GM19239 (cell line): Measurements from ENCODE around the gene TROAP.
"Not testable (repeated sequence)": the region's sequence is repeated elsewhere in the genome, so short reads cannot be mapped to it uniquely, and the experiment has no call there.

Source experiments
- DNase-seq: peaks from one replicate; pipeline ENCODE4 v3.0.0; 2011; ENCODE audit warnings: low spot score; ENCODE audit not compliant: insufficient read length
- FAIRE-seq: peaks from 2 replicates; lab custom pipeline; 2011; peaks lifted over from hg19 to GRCh38; lab: Jason Lieb, UNC

The TROAP gene

GRCh38 chr12:49358483-49359141 is 35.6 kb downstream of the TROAP start:
- FAIRE-seq (peak; percentile 84), DNase-seq (no peak)

- FAIRE-seq (no peak), DNase-seq (no peak)
Measured at GRCh38 chr12:49359671-49360070, 36.6 kb downstream of the TROAP start.

GRCh38 chr12:49362077-49362476 is 39.0 kb downstream of the TROAP start:
- DNase-seq (no peak), FAIRE-seq (no peak)

- DNase-seq (no peak), FAIRE-seq (no peak)
Measured at GRCh38 chr12:49364989-49365388, 41.9 kb downstream of the TROAP start.

GRCh38 chr12:49365542-49365941 is 42.5 kb downstream of the TROAP start:
- no peak for FAIRE-seq
- no peak for DNase-seq

- no peak for FAIRE-seq
Measured at GRCh38 chr12:49366096-49366651, 43.1 kb downstream of the TROAP start.

GRCh38 chr12:49366652-49367380 is 43.8 kb downstream of the TROAP start:
- peak; percentile 74 for DNase-seq
- peak; percentile 77 for FAIRE-seq

More at GRCh38 chr12:49366096-49366651, 43.1 kb downstream of the TROAP start:
- DNase-seq = no peak

GRCh38 chr12:49367381-49368239 is 44.6 kb downstream of the TROAP start, which contains the start of gene SPATS2:
Gene SPATS2 (plus strand): TSS chr12:49367462. CDS start chr12:49461013, 93,551 bp downstream.
- FAIRE-seq = no peak

GRCh38 chr12:49368240-49368600 is 45.2 kb downstream of the TROAP start:
- FAIRE-seq = peak; percentile 83
- no peak for DNase-seq

More at GRCh38 chr12:49367381-49368239, 44.6 kb downstream of the TROAP start, which contains the start of gene SPATS2:
- no peak for DNase-seq

- DNase-seq = no peak
- FAIRE-seq = peak; percentile 87
Measured at GRCh38 chr12:49369411-49370145, 46.5 kb downstream of the TROAP start.

GRCh38 chr12:49370539-49370938 is 47.5 kb downstream of the TROAP start:
- no peak for DNase-seq
- no peak for FAIRE-seq

GRCh38 chr12:49375406-49375805 is 52.4 kb downstream of the TROAP start:
- DNase-seq (no peak), FAIRE-seq (no peak)

- DNase-seq (no peak), FAIRE-seq (peak; percentile 55)
Measured at GRCh38 chr12:49377386-49377785, 54.3 kb downstream of the TROAP start.

GRCh38 chr12:49380184-49380583 is 57.1 kb downstream of the TROAP start:
- DNase-seq, FAIRE-seq: not testable (repeated sequence)
